GM20431 (cell line): ENCODE data around the gene NRF1.

Experiments
- in situ Hi-C: fragments of 300-500 bp; cut with MseI, MboI; formaldehyde crosslinking; loops from one replicate; pipeline ENCODE4 v1.15.0; 2020; ENCODE audit warnings: low sequenced_read_pairs; ENCODE audit not compliant: unreplicated experiment

Gene NRF1

GRCh38 chr7:129674475-129674874 lies 63.0 kb downstream of the NRF1 start:
- in situ Hi-C loops, result loop anchor here (25.0 kb wide), 1 partner anchor 338 kb away; no protein-coding TSS in a partner anchor

DNA sequence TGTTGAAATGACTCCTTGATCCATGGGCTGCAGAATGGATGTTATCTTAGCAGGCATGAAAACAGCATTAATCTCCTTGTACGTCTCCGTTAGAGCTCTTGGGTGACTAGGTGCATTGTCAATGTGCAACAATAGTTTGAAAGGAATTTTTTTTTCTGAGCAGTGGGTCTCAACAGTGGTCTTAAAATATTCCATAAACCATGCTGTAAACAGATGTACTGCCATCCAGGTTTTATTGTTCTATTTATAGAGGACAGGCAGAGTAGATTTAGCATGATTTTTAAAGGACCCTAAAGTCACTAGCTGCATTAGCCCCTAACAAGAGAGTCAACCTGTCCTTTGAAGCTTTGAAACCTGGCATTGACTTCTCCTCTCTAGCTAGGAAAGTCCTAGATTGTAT lies 64.0 kb downstream of the NRF1 start:
- in situ Hi-C loops, result no loop called here

- in situ Hi-C loops, result no loop called here
These were observed 64.7 kb downstream of the NRF1 start for GRCh38 chr7:129676017-129676897.

DNA sequence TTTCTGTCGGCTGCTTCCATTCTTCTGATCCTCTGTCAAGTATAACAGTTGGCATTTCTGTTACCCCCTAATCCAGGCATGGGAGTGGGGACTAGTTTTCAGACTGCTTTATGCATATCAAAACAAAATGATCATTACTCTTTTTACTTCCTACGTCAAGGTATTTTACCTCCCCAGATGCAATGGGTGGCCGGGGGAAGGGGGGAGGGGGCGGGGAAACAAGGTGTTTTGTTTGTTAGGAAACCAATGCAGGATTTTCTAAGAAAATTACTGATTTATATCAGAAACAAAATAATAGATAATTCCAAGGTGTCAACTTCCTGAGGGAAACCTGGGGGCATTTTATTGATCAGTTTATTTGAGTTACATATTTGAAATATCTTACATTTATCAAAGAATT lies 66.3 kb downstream of the NRF1 start:
- in situ Hi-C loops, result no loop called here

DNA sequence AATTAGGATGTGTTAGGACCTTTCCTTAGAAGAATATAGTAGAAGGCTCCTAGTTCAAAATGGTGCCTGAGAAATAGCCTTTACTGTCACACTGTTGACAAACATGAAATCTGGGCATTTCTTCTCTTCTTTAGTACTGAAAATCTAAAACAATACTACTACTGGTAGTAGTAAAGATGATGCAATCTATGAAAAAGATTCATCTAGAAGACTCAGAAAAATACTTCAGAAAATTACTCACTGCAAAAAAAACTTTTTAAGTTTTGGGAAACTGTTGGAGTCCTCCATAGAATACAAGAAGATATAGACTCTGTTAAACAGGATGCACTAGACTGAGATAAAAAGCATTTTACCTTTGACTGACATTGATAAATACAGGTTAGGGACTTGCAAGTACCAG lies 67.1 kb downstream of the NRF1 start:
- in situ Hi-C loops, result no loop called here

DNA sequence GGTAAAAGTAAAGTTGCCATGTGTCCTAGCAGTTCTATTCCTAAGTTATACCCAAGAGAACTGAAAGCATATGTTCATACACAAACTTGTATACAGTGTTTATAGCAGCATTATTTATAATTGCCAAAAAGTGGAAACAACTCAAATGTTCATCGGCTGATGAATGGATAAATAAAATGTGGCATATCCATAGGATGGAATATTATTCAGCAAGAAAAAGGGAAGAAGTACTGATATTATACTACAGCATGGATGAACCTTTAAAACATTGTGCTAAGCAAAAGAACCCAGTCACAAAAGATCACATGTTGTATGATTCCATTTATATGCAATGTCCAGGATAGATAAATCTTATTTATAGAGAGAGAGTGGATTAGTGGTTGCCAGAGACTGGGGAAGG lies 68.9 kb downstream of the NRF1 start:
- in situ Hi-C loops, result no loop called here

GRCh38 chr7:129684777-129685176 lies 73.3 kb downstream of the NRF1 start:
- in situ Hi-C loops, result no loop called here

DNA sequence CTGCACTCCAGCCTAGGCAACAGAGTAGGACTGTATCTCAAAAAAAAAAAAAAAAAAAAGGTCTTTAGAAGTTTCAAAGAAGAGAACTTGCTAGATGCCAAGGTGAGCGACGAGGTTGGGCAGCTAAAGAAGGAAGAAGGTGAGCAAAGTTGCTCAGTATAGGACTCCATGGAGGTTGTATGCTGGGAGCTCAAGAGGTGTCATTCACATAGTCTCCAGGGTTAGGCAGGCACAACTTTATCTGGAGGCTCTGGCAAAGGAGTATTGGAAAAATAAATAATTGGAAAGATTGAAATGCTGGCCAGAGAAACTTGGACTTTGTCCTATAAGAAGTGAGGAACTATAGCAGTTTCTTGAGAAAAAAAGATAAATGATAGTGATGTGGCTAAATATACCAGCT lies 74.5 kb downstream of the NRF1 start:
- in situ Hi-C loops, result no loop called here

DNA sequence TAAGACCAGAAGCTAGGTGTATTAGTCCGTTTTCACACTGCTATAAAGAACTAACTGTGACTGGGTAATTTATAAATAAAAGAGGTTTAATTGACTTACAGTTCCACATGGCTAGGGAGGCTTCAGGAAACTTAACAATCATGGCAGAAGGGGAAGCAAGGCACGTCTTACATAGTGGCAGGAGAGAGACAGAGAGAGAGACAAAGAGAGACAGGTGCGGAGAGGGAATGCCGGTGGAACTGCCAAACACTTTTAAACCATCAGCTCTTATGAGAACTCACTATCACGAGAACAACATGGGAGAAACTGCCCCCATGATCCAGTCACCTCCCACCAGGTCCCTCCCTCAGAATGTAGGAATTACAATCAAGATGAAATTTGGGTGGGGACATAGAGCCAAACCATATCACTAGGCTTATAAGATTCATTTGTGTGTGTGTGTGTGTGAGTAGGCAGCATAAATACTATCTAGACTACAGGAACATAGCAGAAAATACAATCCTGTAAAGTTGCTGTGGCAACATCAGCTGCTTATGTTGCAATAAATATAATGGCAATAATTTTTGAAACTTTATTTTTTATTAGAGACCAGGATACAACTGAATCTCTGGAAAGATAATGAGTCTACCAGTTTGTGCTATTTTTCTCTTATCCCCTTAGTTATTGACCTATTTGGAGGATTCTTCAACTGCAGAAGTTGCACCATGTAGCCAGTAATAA lies 77.1 kb downstream of the NRF1 start:
- in situ Hi-C loops, result no loop called here

DNA sequence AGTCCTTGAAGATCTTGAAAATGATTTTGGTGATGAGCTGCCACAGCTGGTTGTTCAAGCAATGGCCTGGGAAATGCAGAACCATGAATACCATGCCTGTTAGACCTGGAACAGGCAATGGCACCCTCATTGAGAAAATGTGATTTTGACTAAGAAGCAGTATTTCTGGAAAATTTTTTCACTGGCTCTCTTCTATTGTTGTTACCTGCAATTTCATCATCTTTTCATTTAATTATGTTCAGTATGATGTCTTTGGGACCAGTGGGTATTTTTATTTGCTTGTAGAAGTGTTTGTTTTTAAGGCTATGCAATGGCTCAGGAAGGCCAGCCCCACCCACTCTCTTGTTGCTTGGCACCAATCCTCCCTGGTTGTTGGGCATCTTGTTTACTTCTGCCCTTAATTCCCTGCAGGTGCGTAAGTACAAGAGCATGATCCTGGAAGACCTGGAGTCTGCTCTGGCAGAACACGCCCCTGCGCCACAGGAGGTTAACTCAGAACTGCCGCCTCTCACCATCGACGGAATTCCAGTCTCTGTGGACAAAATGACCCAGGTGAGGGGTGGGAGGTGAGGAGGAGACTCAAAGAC lies 78.6 kb downstream of the NRF1 start:
- in situ Hi-C loops, result no loop called here

DNA sequence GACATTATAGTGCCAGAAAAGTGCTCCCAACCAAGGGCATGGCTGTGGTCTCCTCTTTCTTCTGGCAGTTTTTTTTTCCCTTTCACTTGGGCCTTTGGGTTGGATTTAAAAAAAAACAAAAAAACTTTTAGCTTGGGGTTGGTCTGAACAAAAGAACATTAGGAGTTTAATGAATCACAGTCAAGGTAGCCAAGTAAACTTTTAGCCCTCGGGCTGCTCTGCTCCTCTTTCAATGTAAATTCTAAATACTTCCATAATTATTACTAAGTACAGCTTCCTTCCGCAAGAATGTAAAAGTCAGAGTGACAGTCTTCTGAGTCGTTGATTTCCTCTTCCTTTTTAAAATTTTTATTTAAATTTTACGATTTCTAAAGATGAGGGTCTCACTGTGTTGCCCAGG lies 79.2 kb downstream of the NRF1 start:
- in situ Hi-C loops, result no loop called here

DNA sequence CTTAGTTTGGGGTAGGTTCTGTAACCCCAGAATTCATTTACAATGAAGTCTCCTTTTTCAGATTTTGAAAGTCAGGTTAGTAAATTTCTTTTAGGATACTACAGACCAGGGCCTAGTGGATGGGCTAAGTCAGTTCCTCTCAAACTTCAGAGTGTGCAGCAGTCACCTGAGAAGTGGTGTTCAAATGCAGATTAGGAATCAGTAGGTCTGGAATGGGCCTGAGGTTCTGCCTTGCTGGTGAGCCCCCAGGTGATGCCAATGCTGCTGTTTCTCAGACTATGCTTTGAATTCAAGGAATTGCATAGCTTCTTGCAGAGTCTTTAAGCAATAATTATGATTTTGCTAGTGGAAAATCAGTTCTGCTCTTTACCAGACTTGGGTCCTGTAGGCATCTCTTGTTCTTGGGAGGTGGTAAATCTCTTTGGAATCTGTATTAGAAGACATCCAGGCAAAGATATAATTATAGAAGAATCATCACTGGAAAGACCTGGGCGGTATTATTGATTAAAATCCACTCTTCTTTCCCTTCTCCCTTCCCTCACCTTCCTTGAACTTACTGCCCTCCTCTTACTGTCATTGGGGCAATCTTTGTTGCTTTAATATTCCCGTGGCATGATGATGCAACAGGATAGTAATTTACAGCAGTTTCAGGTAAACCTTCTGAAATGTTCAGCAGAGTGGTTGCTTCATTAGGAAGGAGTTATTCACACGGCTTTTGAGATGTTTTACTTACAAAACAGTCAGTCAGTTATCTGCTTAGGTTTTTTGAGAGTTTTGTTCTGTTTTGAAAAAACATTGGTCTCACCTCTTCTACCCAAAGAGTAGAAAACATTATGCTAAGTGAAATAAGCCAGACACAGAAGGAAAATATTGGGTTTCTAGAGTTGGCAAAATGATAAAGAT lies 87.2 kb downstream of the NRF1 start:
- in situ Hi-C loops, result no loop called here

- in situ Hi-C loops, result no loop called here
These were observed 90.8 kb downstream of the NRF1 start for GRCh38 chr7:129702316-129702715.

GRCh38 chr7:129702761-129703338 lies 91.3 kb downstream of the NRF1 start:
- in situ Hi-C loops, result no loop called here

GRCh38 chr7:129703751-129704150 lies 92.2 kb downstream of the NRF1 start:
- in situ Hi-C loops, result no loop called here

GRCh38 chr7:129707910-129708499 lies 96.5 kb downstream of the NRF1 start:
- in situ Hi-C loops, result no loop called here

GRCh38 chr7:129713544-129713943 lies 102.0 kb downstream of the NRF1 start:
- in situ Hi-C loops, result no loop called here

GRCh38 chr7:129714514-129715063 lies 103.1 kb downstream of the NRF1 start:
- in situ Hi-C loops, result no loop called here
